ENCODE data around the gene RAPGEF1. TPM values are rescaled to one million over a fixed set of nuclear protein-coding genes. Genes with fewer than 3 reads are reported as not detected.

The RAPGEF1 gene
- total RNA-seq, 1 donor from 2014 or later, result 33.3 TPM

GRCh38 chr9:131539223-131539923, 200.5 kb downstream of the RAPGEF1 start:
- Histone ChIP-seq H3K27me3 (no peaks in the 10 kb centered on the region), H3K4me3 (no peak overlapping the region), H4K20me1 (ENCODE audit: low read depth) (no peaks in the 10 kb centered on the region), H3K36me3 (no peaks in the 10 kb centered on the region), H3K4me1 (no peaks in the 10 kb centered on the region), H3K79me2 (ENCODE audit: low read depth) (no peaks in the 10 kb centered on the region), H3K27ac (no peak overlapping the region), H2AFZ (replicated peaks) (no peak overlapping the region), H3K9me3 (ENCODE audit: low read depth) (peaks cover 13% of the 10 kb centered on the region), H3F3A (ENCODE audit: low read depth) (peaks cover 5% of the 10 kb centered on the region), H3K4me2 (no peak overlapping the region), H3K9ac (no peak overlapping the region)
- peaks cover 4% of the 10 kb centered on the region for H3K27me3 Mint-ChIP-seq (ENCODE audit: insufficient read depth, low read depth)
- H3K9me3 Mint-ChIP-seq, result peaks cover 25% of the 10 kb centered on the region
- no peaks in the 10 kb centered on the region for H3K36me3 Mint-ChIP-seq
- TF ChIP-seq CTCF (IDR thresholded peaks at IDR 0.05) (no peak), EZH2 (IDR thresholded peaks at IDR 0.05) (no peak), EZH2phosphoT487 (IDR thresholded peaks at IDR 0.05) (no peak)
- H3K4me1 Mint-ChIP-seq, result peaks cover 6% of the 10 kb centered on the region
- DNase-seq (ENCODE audit: low spot score), result no peak
- H3K4me3 Mint-ChIP-seq, result no peak overlapping the region
- no peak overlapping the region for H3K27ac Mint-ChIP-seq

- no peak overlapping the region for H3K4me2 ChIP-seq
- no peak overlapping the region for H2AFZ ChIP-seq (replicated peaks)
- no peaks in the 10 kb centered on the region for H3K36me3 ChIP-seq
- no peak overlapping the region for H3K4me3 ChIP-seq
- no peak for TF ChIP-seq CTCF (IDR thresholded peaks at IDR 0.05)
- TF ChIP-seq EZH2phosphoT487 (IDR thresholded peaks at IDR 0.05), result no peak
- TF ChIP-seq EZH2 (IDR thresholded peaks at IDR 0.05), result no peak
- H3K9me3 ChIP-seq (ENCODE audit: low read depth), result peaks cover 5% of the 10 kb centered on the region
- H3K27ac Mint-ChIP-seq, result no peak overlapping the region
- H3F3A ChIP-seq (ENCODE audit: low read depth), result no peaks in the 10 kb centered on the region
- H3K27me3 Mint-ChIP-seq (ENCODE audit: insufficient read depth, low read depth), result peaks cover 8% of the 10 kb centered on the region
- no peaks in the 10 kb centered on the region for H4K20me1 ChIP-seq (ENCODE audit: low read depth)
- no peaks in the 10 kb centered on the region for H3K79me2 ChIP-seq (ENCODE audit: low read depth)
- no peaks in the 10 kb centered on the region for H3K36me3 Mint-ChIP-seq
- H3K4me1 Mint-ChIP-seq, result peaks cover 7% of the 10 kb centered on the region
- H3K4me1 ChIP-seq, result no peaks in the 10 kb centered on the region
- no peak for DNase-seq (ENCODE audit: low spot score)
- no peaks in the 10 kb centered on the region for H3K27me3 ChIP-seq
- H3K4me3 Mint-ChIP-seq, result no peak overlapping the region
- no peak overlapping the region for H3K9ac ChIP-seq
- peaks cover 12% of the 10 kb centered on the region for H3K9me3 Mint-ChIP-seq
- no peak overlapping the region for H3K27ac ChIP-seq
These were observed 201.9 kb downstream of the RAPGEF1 start for GRCh38 chr9:131537946-131538345.

GRCh38 chr9:131534721-131535237, 205.1 kb downstream of the RAPGEF1 start:
- no peaks in the 10 kb centered on the region for H3K9me3 ChIP-seq (ENCODE audit: low read depth)
- TF ChIP-seq CTCF (IDR thresholded peaks at IDR 0.05) (no peak), EZH2phosphoT487 (IDR thresholded peaks at IDR 0.05) (no peak), EZH2 (IDR thresholded peaks at IDR 0.05) (no peak)
- H3K79me2 ChIP-seq (ENCODE audit: low read depth), result peaks cover 12% of the 10 kb centered on the region
- H3F3A ChIP-seq (ENCODE audit: low read depth), result no peaks in the 10 kb centered on the region
- no peaks in the 10 kb centered on the region for H3K27me3 ChIP-seq
- H3K36me3 Mint-ChIP-seq, result no peaks in the 10 kb centered on the region
- peaks cover 8% of the 10 kb centered on the region for H4K20me1 ChIP-seq (ENCODE audit: low read depth)
- peaks cover 4% of the 10 kb centered on the region for H3K4me1 ChIP-seq
- H3K36me3 ChIP-seq, result no peaks in the 10 kb centered on the region
- H3K27me3 Mint-ChIP-seq (ENCODE audit: insufficient read depth, low read depth), result peaks cover 4% of the 10 kb centered on the region
- no peak overlapping the region for H3K4me3 Mint-ChIP-seq
- DNase-seq (ENCODE audit: low spot score), result no peak
- no peak overlapping the region for H3K4me3 ChIP-seq
- peaks cover 6% of the 10 kb centered on the region for H3K9me3 Mint-ChIP-seq
- no peak overlapping the region for H3K27ac ChIP-seq
- peaks cover 16% of the 10 kb centered on the region for H3K4me1 Mint-ChIP-seq
- H3K27ac Mint-ChIP-seq, result peak overlapping the region; percentile 91
- H3K4me2 ChIP-seq, result no peak overlapping the region
- no peak overlapping the region for H2AFZ ChIP-seq (replicated peaks)
- H3K9ac ChIP-seq, result no peak overlapping the region
